Ishikawa (cell line): ENCODE measurements around the gene TANC1.

Experiments used
- CEBPB ChIP-seq: IDR thresholded peaks from 2 replicates; pipeline ENCODE4 v1.6.1; 2012
- CREB1 ChIP-seq: IDR thresholded peaks from 2 replicates; pipeline ENCODE4 v1.6.1; 2012; ENCODE audit warnings: low read depth
- EGR1 ChIP-seq: IDR thresholded peaks from 2 replicates; pipeline ENCODE4 v1.6.1; 2012
- EP300 ChIP-seq: IDR thresholded peaks from 2 replicates; pipeline ENCODE4 v1.6.1; 2012; ENCODE audit warnings: borderline replicate concordance
- FOXM1 ChIP-seq: IDR thresholded peaks from 2 replicates; pipeline ENCODE4 v1.6.1; 2012; ENCODE audit warnings: low read depth, borderline replicate concordance
- MAX ChIP-seq: IDR thresholded peaks from 2 replicates; pipeline ENCODE4 v1.6.1; 2012
- NFIC ChIP-seq: IDR thresholded peaks from 2 replicates; pipeline ENCODE4 v1.6.1; 2012
- RAD21 ChIP-seq: IDR thresholded peaks from 2 replicates; pipeline ENCODE4 v1.6.1; 2012; ENCODE audit warnings: low read depth
- REST ChIP-seq: IDR thresholded peaks from 2 replicates; pipeline ENCODE4 v1.6.1; 2012; ENCODE audit warnings: low read depth, mild to moderate bottlenecking
- TAF1 ChIP-seq: IDR thresholded peaks from 2 replicates; pipeline ENCODE4 v1.6.1; 2012; ENCODE audit warnings: low read depth, mild to moderate bottlenecking
- TCF12 ChIP-seq: IDR thresholded peaks from 2 replicates; pipeline ENCODE4 v1.6.1; 2012; ENCODE audit warnings: low read depth
- TEAD4 ChIP-seq: IDR thresholded peaks from 2 replicates; pipeline ENCODE4 v1.6.1; 2012
- USF1 ChIP-seq: IDR thresholded peaks from 2 replicates; pipeline ENCODE4 v1.6.1; 2012
- YY1 ChIP-seq: IDR thresholded peaks from 2 replicates; pipeline ENCODE4 v1.6.1; 2012; ENCODE audit warnings: low read depth
- ZBTB7A ChIP-seq: IDR thresholded peaks from 2 replicates; pipeline ENCODE4 v1.6.1; 2012; ENCODE audit warnings: low read depth

Gene TANC1

GRCh38 chr2:159201360-159202063, 233.1 kb downstream of the TANC1 start:
- TF ChIP-seq TAF1: no peak
- no peak for TF ChIP-seq TCF12
- no peak for TF ChIP-seq EP300
- no peak for TF ChIP-seq EGR1
- TF ChIP-seq FOXM1: no peak

- TF ChIP-seq EGR1 (no peak), EP300 (no peak), REST (no peak), TEAD4 (no peak), USF1 (no peak), CEBPB (no peak)
Measured at GRCh38 chr2:159202568-159203071, 234.2 kb downstream of the TANC1 start.

GRCh38 chr2:159204381-159205144, 236.1 kb downstream of the TANC1 start:
- TF ChIP-seq TCF12: no peak
- TF ChIP-seq FOXM1: no peak
- TF ChIP-seq ZBTB7A: no peak
- no peak for TF ChIP-seq NFIC
- no peak for TF ChIP-seq MAX
- TF ChIP-seq EP300: no peak
- TF ChIP-seq RAD21: no peak
- TF ChIP-seq EGR1: no peak

GRCh38 chr2:159206736-159207380, 238.4 kb downstream of the TANC1 start:
- TF ChIP-seq USF1 (no peak), TEAD4 (no peak), EP300 (no peak), TAF1 (no peak)

GRCh38 chr2:159208438-159208837, 240.0 kb downstream of the TANC1 start:
- TF ChIP-seq CREB1 (no peak), REST (no peak), EP300 (no peak), YY1 (no peak), CEBPB (no peak), ZBTB7A (no peak), EGR1 (no peak), NFIC (no peak), TEAD4 (no peak), MAX (no peak), RAD21 (no peak), USF1 (no peak), TAF1 (no peak), FOXM1 (no peak), TCF12 (no peak)
